Epithelial cell of proximal tubule (primary cell): Measurements from ENCODE around the gene RHO. TPM values are rescaled to one million over a fixed set of nuclear protein-coding genes. Genes with fewer than 3 reads are reported as not detected.
"Not testable (repeated sequence)": the region's sequence is repeated elsewhere in the genome, so short reads cannot be mapped to it uniquely, and the experiment has no call there.

Source experiments
- DNase-seq: peaks from one replicate; pipeline ENCODE4 v3.0.0-alpha.2; 2011; ENCODE audit warnings: low read depth
- H3K4me3 ChIP-seq: 2 replicates; pipeline ENCODE4 v1.5.1; 2011; ENCODE audit warnings: low read depth, mild to moderate bottlenecking, low read length
- CTCF ChIP-seq: conservative IDR thresholded peaks from 2 replicates; pipeline ENCODE4 v1.5.1; 2012; ENCODE audit warnings: low read depth, mild to moderate bottlenecking, low read length
- total RNA-seq: library from RNA; depleted of rRNA; stranded (reverse); fragments of >200 nt; gene quantifications from 2 replicates; pipeline ENCODE4 v1.2.3, GENCODE V29; 2015

RHO gene
- not detected in 2 replicates for total RNA-seq

- no peak for TF ChIP-seq CTCF
- no peak for DNase-seq
- no peak within 1 kb of the TSS for H3K4me3 ChIP-seq
These were observed at the start of gene RHO for GRCh38 chr3:129528589-129529100. RHO (plus strand) TSS chr3:129528639; CDS start chr3:129528734, 95 bp downstream.

- H3K4me3 ChIP-seq, DNase-seq: not testable (repeated sequence)
These were observed 47.1 kb upstream of the RHO start for GRCh38 chr3:129481225-129481765.

- H3K4me3 ChIP-seq, result no peak overlapping the region
- no peak for DNase-seq
- TF ChIP-seq CTCF, result no peak
These were observed 46.6 kb upstream of the RHO start for GRCh38 chr3:129481766-129482332.

- no peak overlapping the region for H3K4me3 ChIP-seq
- peak; percentile 31 for TF ChIP-seq CTCF
- DNase-seq, result no peak
These were observed 45.7 kb upstream of the RHO start for GRCh38 chr3:129482721-129483120.

- no peak for TF ChIP-seq CTCF
- H3K4me3 ChIP-seq, result no peak overlapping the region
- DNase-seq, result no peak
These were observed 44.6 kb upstream of the RHO start for GRCh38 chr3:129483870-129484269.

- not testable (repeated sequence) for H3K4me3 ChIP-seq, DNase-seq
These were observed 43.3 kb upstream of the RHO start for GRCh38 chr3:129485146-129485545.

- TF ChIP-seq CTCF, result no peak
- no peak overlapping the region for H3K4me3 ChIP-seq
- DNase-seq, result no peak
These were observed 42.4 kb upstream of the RHO start for GRCh38 chr3:129485721-129486663.
